HG03575 (cell line): ENCODE measurements around the gene MAT2B.

Source experiments
- ATAC-seq: cut with Tn5 transposase; IDR thresholded peaks from one replicate; pipeline ENCODE4 v1.9.1; 2021; ENCODE audit not compliant: unreplicated experiment, insufficient number of reproducible peaks, low FRiP score; ENCODE audit errors: extremely low read depth

Gene MAT2B

GRCh38 chr5:163542771-163543170 is 37.4 kb downstream of the MAT2B start:
- no peak for ATAC-seq

- ATAC-seq = no peak
Measured at GRCh38 chr5:163544041-163544440, 38.6 kb downstream of the MAT2B start.

DNA sequence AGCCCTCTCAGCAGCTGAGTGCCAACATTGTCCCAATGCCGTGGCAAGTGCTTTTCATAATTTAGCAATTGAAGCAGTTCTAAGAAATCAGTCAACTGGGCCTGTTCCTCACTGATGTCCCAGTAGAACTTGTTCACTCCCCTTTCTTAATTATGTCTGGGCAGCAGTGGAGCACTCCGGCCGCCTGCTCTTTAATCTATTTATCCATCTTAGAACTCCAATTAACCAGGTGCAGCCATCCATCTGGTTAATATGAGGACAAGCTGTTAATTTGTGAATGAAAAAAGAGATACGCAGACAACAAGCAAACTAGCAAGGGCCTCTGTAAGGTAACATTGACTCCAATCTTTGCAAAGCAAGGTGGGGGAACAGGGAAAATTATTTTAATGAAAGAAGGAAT is 39.4 kb downstream of the MAT2B start:
- no peak for ATAC-seq

GRCh38 chr5:163548649-163549048 is 43.2 kb downstream of the MAT2B start:
- no peak for ATAC-seq

DNA sequence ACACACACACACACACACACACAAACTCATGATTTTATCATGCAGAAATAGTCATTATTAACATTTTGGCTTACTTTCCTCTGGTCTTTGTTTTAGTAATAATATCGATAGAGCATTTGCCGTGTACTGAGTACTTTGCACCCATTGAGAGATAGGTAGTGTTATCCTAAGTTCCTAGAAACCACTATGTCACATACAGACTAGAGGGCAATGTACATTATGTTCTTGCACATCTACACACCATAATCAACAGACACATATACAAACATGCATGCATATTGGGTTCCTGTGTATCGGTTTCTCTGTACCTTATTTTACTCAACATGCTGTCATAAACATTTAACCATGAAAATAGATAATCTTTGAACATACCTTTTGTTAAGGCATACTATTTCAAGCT is 45.7 kb downstream of the MAT2B start:
- ATAC-seq = no peak

GRCh38 chr5:163552536-163552935 is 47.1 kb downstream of the MAT2B start:
- no peak for ATAC-seq

- ATAC-seq = no peak
Measured at GRCh38 chr5:163561339-163561738, 55.9 kb downstream of the MAT2B start.

DNA sequence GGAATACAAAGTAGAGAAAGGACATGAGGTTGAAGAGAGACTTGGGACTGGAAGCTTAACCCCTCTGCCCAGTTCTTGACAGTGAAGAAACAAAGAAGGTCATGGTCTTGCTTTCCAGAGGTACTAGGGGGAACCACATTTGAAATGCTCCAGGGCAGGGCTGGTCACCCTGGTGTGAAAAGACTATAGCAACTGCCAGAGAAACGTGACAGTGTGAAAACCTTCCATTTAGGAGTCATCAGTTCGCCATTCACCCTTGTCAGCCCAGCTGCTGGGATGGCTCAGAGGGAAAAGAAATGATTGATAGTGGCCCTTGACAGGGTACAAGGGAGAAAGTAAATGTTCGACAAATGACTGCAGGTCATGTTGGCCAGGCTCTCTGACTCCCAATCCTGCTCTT is 56.7 kb downstream of the MAT2B start:
- ATAC-seq = no peak

DNA sequence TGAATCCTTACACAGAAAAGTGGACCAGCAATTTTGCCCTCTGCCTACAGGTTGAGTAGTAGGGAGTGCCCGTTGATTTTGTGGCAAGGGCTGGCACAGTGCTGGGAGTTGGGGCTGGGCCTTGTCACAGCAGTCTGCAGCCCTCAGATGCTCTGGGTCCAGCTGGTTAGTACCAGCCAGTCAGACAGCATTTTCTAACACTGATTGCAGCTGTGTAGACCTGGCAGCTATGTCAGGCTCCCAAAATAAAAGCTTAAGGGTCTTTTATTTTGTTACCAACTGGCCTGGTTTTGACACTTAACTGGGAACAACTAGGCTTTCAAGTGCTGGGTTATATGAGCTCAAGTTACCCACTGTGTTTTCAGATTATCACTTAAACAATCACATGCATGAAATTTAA is 57.7 kb downstream of the MAT2B start:
- no peak for ATAC-seq

GRCh38 chr5:163563880-163564279 is 58.5 kb downstream of the MAT2B start:
- ATAC-seq = no peak

DNA sequence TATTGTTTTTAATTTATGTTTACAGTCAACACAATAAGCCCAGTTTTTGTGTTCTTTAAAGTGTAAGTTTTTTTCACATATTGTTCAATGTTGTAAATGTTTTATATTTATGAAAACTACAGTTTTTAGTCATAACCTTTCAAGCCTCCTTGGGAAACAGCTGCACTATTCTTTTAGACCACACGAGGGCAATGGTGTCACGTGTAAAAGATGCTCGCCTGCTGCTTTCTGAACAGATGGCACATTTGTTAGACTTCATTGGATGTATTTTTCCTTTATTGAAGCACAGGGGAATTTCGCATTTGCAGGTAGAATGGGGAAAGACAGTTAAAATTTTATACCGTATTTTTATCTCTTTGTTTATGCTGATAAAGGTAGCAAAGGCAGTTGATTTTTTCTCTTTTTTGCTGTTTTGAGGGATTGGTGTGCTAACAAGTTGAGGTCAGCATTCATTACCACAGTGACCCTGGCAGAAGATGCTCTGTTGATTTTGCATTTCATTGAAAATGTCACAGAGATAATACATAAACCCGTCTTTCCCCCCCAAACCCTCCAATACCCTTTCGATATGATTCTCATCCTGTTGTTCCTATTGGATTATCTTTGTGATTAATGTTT is 59.0 kb downstream of the MAT2B start:
- no peak for ATAC-seq

DNA sequence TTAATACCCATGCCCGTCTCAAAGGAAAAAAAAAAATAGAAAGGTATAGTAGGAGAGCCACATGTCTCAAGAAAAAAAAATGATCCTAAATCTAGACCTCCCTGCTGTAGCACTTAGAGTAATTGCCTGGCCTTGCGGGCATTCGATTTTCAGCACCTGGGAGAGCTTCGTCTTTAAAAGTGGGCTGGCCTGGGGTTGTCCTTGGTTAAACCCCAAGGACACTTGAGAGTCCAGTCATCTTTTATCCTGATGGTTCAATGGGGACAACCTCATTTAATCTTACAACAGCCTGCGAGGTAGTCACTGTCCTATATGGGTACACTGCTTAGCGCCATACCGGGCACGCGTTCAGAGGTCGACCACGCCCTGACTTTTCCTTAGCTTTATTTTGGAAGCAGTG is 60.1 kb downstream of the MAT2B start:
- ATAC-seq = no peak

- ATAC-seq = peak; percentile 29
Measured at GRCh38 chr5:163565931-163566608, 60.7 kb downstream of the MAT2B start.

DNA sequence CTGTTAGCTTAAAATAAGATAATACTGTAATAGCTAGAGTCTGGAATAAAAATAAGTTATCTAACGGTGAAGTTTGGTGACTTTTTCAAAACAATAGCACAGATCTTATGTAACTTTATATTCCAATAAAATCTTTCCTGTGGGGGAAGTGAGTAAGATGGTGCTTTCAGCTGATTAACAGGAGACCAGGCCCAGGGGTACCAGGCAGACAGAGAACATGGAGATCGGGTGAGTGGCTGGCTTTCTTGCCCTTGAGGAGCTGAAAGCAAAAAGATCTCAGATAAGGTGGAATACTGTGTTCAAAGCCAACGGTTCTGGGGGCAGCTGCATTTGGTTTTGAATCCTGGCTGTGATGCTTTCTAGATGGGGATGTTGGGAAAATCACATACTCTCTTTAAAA is 61.3 kb downstream of the MAT2B start:
- ATAC-seq = no peak

DNA sequence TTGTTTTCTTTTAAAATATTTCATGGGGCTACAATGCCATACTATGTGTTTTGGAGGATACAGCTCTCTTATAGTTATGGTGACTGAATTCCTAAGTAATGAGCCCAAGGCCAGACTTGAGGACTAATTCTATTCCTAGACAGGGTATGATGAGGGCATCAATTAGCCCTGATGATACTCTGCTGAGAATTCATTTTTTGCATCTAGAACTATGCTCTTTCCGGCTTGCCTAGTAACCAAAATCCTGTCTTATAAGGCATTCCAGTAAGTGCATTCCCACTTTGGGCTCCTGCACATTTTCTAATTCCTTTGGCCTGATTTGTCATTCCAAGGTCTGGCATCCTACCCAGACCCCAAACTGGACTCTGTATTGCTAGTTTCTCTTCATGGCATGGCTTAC is 62.4 kb downstream of the MAT2B start:
- ATAC-seq = no peak
